Naive thymus-derived CD4-positive, alpha-beta T cell (primary cell): Measurements from ENCODE around the gene FBN3. TPM values are rescaled to one million over a fixed set of nuclear protein-coding genes. Genes with fewer than 3 reads are reported as not detected.
A peak's percentile ranks its signal among the peaks of the same experiment; 100 is the strongest.
"Not testable (repeated sequence)": the region's sequence is repeated elsewhere in the genome, so short reads cannot be mapped to it uniquely, and the experiment has no call there.

Experiments used
- ATAC-seq: fragments of 150-1000 bp; cut with Tn5 transposase; 2 replicates; pipeline ENCODE4 v1.10.0; 2021; ENCODE audit warnings: mild to moderate bottlenecking, moderate library complexity
- CTCF ChIA-PET: fragments of 350-600 bp; sonication (Branson Sonifier 250); formaldehyde crosslinking; loops from one replicate; lab custom pipeline; 2021; ENCODE audit warnings: antibody characterized with exemption; lab: Charles Lee
- POLR2A ChIA-PET: fragments of 350-600 bp; sonication (Branson Sonifier 250); formaldehyde crosslinking; loops from one replicate; lab custom pipeline; 2021; ENCODE audit warnings: antibody characterized with exemption, inconsistent platforms; lab: Charles Lee
- DNase-seq, 9 donors: peaks; one replicate each; pipeline versions ENCODE4 v3.0.0 to v3.0.0-alpha.2; 2020 to 2022; ENCODE audit warnings: mixed read lengths in 1 of 9
- H3K27ac ChIP-seq: one replicate; pipeline ENCODE4 v1.7.0; 2013; ENCODE audit warnings: mild to moderate bottlenecking, low read depth, low read length, moderate library complexity
- H3K27me3 ChIP-seq, 2 donors: one replicate each; pipeline ENCODE4 v1.7.0; 2013; ENCODE audit warnings: low read length in 2 of 2, mild to moderate bottlenecking in 2 of 2, moderate library complexity in 2 of 2; ENCODE audit not compliant: control insufficient read depth in 2 of 2, insufficient read depth in 2 of 2
- H3K36me3 ChIP-seq, 3 experiments: 1 replicate in 2 of 3; 2 replicates in 1 of 3; pipeline ENCODE4 v1.7.0; 2013; ENCODE audit warnings: low read length in 3 of 3, mild to moderate bottlenecking in 3 of 3, moderate library complexity in 1 of 3; ENCODE audit not compliant: insufficient read depth in 3 of 3, control insufficient read depth in 2 of 3
- H3K4me1 ChIP-seq, 2 donors: one replicate each; pipeline ENCODE4 v1.7.0; 2013; ENCODE audit warnings: low read length in 2 of 2, mild to moderate bottlenecking in 2 of 2, moderate library complexity in 1 of 2; ENCODE audit not compliant: control insufficient read depth in 2 of 2, insufficient read depth in 2 of 2
- H3K4me3 ChIP-seq: 2 replicates; pipeline ENCODE4 v1.7.0; 2013; ENCODE audit warnings: mild to moderate bottlenecking, low read length
- H3K9me3 ChIP-seq, 3 experiments: 1 replicate in 2 of 3; 2 replicates in 1 of 3; pipeline ENCODE4 v1.7.0; 2013; ENCODE audit warnings: low read length in 3 of 3; ENCODE audit not compliant: control insufficient read depth in 2 of 3
- H3K27ac Mint-ChIP-seq, 9 donors: one replicate each; pipeline ENCODE4 v1.8.0; 2020 to 2022; ENCODE audit warnings: mixed read lengths in 9 of 9, mild to moderate bottlenecking in 8 of 9, moderate library complexity in 5 of 9, inconsistent platforms in 2 of 9
- H3K27me3 Mint-ChIP-seq, 5 donors: one replicate each; pipeline ENCODE4 v1.8.0; 2021 to 2022; ENCODE audit warnings: mixed read lengths in 5 of 5, mild to moderate bottlenecking in 1 of 5
- H3K36me3 Mint-ChIP-seq, 5 donors: one replicate each; pipeline ENCODE4 v1.8.0; 2020 to 2022; ENCODE audit warnings: mixed read lengths in 5 of 5, mild to moderate bottlenecking in 3 of 5, inconsistent platforms in 1 of 5
- H3K4me1 Mint-ChIP-seq, 7 donors: one replicate each; pipeline ENCODE4 v1.8.0; 2020 to 2022; ENCODE audit warnings: mixed read lengths in 7 of 7, mild to moderate bottlenecking in 3 of 7, inconsistent platforms in 1 of 7
- H3K4me3 Mint-ChIP-seq, 10 donors: one replicate each; pipeline ENCODE4 v1.8.0; 2020 to 2022; ENCODE audit warnings: mild to moderate bottlenecking in 10 of 10, mixed read lengths in 10 of 10, moderate library complexity in 6 of 10, inconsistent platforms in 2 of 10
- H3K9me3 Mint-ChIP-seq, 11 donors: one replicate each; pipeline ENCODE4 v1.8.0; 2020 to 2022; ENCODE audit warnings: mixed read lengths in 11 of 11, mild to moderate bottlenecking in 4 of 11, inconsistent platforms in 1 of 11, moderate library complexity in 1 of 11
- intact Hi-C, 2 donors: fragments of 100-400 bp; cut with micrococcal nuclease; formaldehyde crosslinking; loops; one replicate each; pipeline ENCODE4 v1.15.1; 2023
- polyA plus RNA-seq, 2 donors: library from polyadenylated mRNA; unstranded; fragments of 300-500 nt; fragmentation: Illumina TruSeq; gene quantifications; one replicate each; pipeline ENCODE4 v1.2.3, GENCODE V29; 2021
- total RNA-seq, 6 experiments: library from RNA in 5 of 6; stranded (reverse) in 5 of 6; gene quantifications; 1 replicate in 5 of 6; 2 replicates in 1 of 6; pipeline ENCODE4 v1.2.3 and lab custom pipeline; 2021 to 2026

The FBN3 gene
- total and polyA plus RNA-seq, 7 experiments from 2014 or later, result not detected

GRCh38 chr19:8041531-8041931 is 107.9 kb downstream of the FBN3 start:
- H3K27me3 Mint-ChIP-seq, result peaks cover 0 to 13% (median 6%) of the 10 kb centered on the region in 5 donors
- intact Hi-C loops, result no loop called here
- H3K27ac ChIP-seq, result no peak overlapping the region
- no peaks in the 10 kb centered on the region for H3K36me3 ChIP-seq
- no peaks in the 10 kb centered on the region for H3K4me1 ChIP-seq
- H3K27me3 ChIP-seq, result no peaks in the 10 kb centered on the region
- no peak overlapping the region for H3K4me3 ChIP-seq
- DNase-seq, result no peak
- H3K9me3 ChIP-seq, result no peaks in the 10 kb centered on the region
- CTCF ChIA-PET, result no interaction called here
- no peaks in the 10 kb centered on the region for H3K4me1 Mint-ChIP-seq
- no peak for ATAC-seq
- no peak overlapping the region for H3K27ac Mint-ChIP-seq
- H3K9me3 Mint-ChIP-seq, result no peaks in the 10 kb centered on the region
- no peak overlapping the region for H3K4me3 Mint-ChIP-seq
- POLR2A ChIA-PET, result no interaction called here
- H3K36me3 Mint-ChIP-seq, result peaks cover 0 to 4% (median 0%) of the 10 kb centered on the region in 5 donors

- ChIA-PET CTCF (no interaction called here), POLR2A (no interaction called here)
- no peaks in the 10 kb centered on the region for H3K9me3 Mint-ChIP-seq
- H3K36me3 ChIP-seq, result no peaks in the 10 kb centered on the region
- ATAC-seq (no peak), DNase-seq (no peak)
- H3K4me1 ChIP-seq, result no peaks in the 10 kb centered on the region
- H3K27ac Mint-ChIP-seq, result no peak overlapping the region
- H3K27me3 Mint-ChIP-seq, result peaks cover 0 to 19% (median 7%) of the 10 kb centered on the region in 5 donors
- H3K36me3 Mint-ChIP-seq, result peaks cover 0 to 4% (median 0%) of the 10 kb centered on the region in 5 donors
- H3K9me3 ChIP-seq, result no peaks in the 10 kb centered on the region
- H3K4me3 ChIP-seq, result no peak overlapping the region
- no peak overlapping the region for H3K4me3 Mint-ChIP-seq
- H3K27me3 ChIP-seq, result no peaks in the 10 kb centered on the region
- H3K4me1 Mint-ChIP-seq, result no peaks in the 10 kb centered on the region
- intact Hi-C loops, result no loop called here
- no peak overlapping the region for H3K27ac ChIP-seq
Observed at GRCh38 chr19:8039231-8039630, 110.2 kb downstream of the FBN3 start.

GRCh38 chr19:8038815-8039214 is 110.6 kb downstream of the FBN3 start:
- H3K27ac ChIP-seq, result no peak overlapping the region
- ChIA-PET POLR2A (no interaction called here), CTCF (no interaction called here)
- Mint-ChIP-seq H3K27me3 (peaks cover 0 to 15% (median 7%) of the 10 kb centered on the region in 5 donors), H3K4me1 (no peaks in the 10 kb centered on the region), H3K9me3 (no peaks in the 10 kb centered on the region), H3K4me3 (no peak overlapping the region), H3K36me3 (peaks cover 0 to 4% (median 0%) of the 10 kb centered on the region in 5 donors), H3K27ac (no peak overlapping the region)
- no peak overlapping the region for H3K4me3 ChIP-seq
- ATAC-seq (no peak), DNase-seq (no peak)
- intact Hi-C loops, result no loop called here
- H3K9me3 ChIP-seq, result no peaks in the 10 kb centered on the region
- no peaks in the 10 kb centered on the region for H3K4me1 ChIP-seq
- H3K36me3 ChIP-seq, result no peaks in the 10 kb centered on the region
- H3K27me3 ChIP-seq, result no peaks in the 10 kb centered on the region

- no peaks in the 10 kb centered on the region for H3K9me3 ChIP-seq
- intact Hi-C loops, result no loop called here
- no peaks in the 10 kb centered on the region for H3K27me3 ChIP-seq
- POLR2A ChIA-PET, result interaction anchor here (0.7 kb wide), 1 partner anchor 407 kb away, joined by 3 read pairs; no protein-coding TSS in a partner anchor
- H3K27me3 Mint-ChIP-seq, result peaks cover 0 to 22% (median 7%) of the 10 kb centered on the region in 5 donors
- H3K4me1 Mint-ChIP-seq, result no peaks in the 10 kb centered on the region
- no peak overlapping the region for H3K4me3 Mint-ChIP-seq
- no peaks in the 10 kb centered on the region for H3K4me1 ChIP-seq
- CTCF ChIA-PET, result no interaction called here
- H3K27ac Mint-ChIP-seq, result no peak overlapping the region
- H3K36me3 ChIP-seq, result no peaks in the 10 kb centered on the region
- ATAC-seq (no peak), DNase-seq (no peak)
- H3K27ac ChIP-seq, result no peak overlapping the region
- H3K9me3 Mint-ChIP-seq, result no peaks in the 10 kb centered on the region
- no peak overlapping the region for H3K4me3 ChIP-seq
- peaks cover 0 to 4% (median 0%) of the 10 kb centered on the region in 5 donors for H3K36me3 Mint-ChIP-seq
Observed at GRCh38 chr19:8036434-8037099, 112.8 kb downstream of the FBN3 start.

GRCh38 chr19:8034178-8034525 is 115.2 kb downstream of the FBN3 start:
- H3K4me1 Mint-ChIP-seq, result no peaks in the 10 kb centered on the region
- peaks cover 0 to 22% (median 7%) of the 10 kb centered on the region in 5 donors for H3K27me3 Mint-ChIP-seq
- H3K9me3 Mint-ChIP-seq, result no peaks in the 10 kb centered on the region
- Histone ChIP-seq H3K9me3 (no peaks in the 10 kb centered on the region), H3K27me3 (no peaks in the 10 kb centered on the region), H3K4me3 (no peak overlapping the region), H3K27ac (no peak overlapping the region), H3K36me3 (no peaks in the 10 kb centered on the region), H3K4me1 (no peaks in the 10 kb centered on the region)
- peaks cover 0 to 4% (median 0%) of the 10 kb centered on the region in 5 donors for H3K36me3 Mint-ChIP-seq
- ChIA-PET CTCF (no interaction called here), POLR2A (no interaction called here)
- no peak for DNase-seq
- ATAC-seq, result no peak
- intact Hi-C loops, result no loop called here
- H3K27ac Mint-ChIP-seq, result no peak overlapping the region
- H3K4me3 Mint-ChIP-seq, result no peak overlapping the region

GRCh38 chr19:8033287-8034177 is 115.9 kb downstream of the FBN3 start:
- H3K9me3 ChIP-seq, H3K4me1 Mint-ChIP-seq, H3K4me3 Mint-ChIP-seq, ATAC-seq, H3K9me3 Mint-ChIP-seq, H3K27me3 ChIP-seq, H3K4me3 ChIP-seq, CTCF ChIA-PET, intact Hi-C loops, H3K36me3 ChIP-seq, POLR2A ChIA-PET, H3K27ac ChIP-seq, H3K36me3 Mint-ChIP-seq, DNase-seq, H3K4me1 ChIP-seq: not testable (repeated sequence)
- Mint-ChIP-seq H3K27me3 (peaks cover 0 to 18% (median 7%) of the 10 kb centered on the region in 5 donors), H3K27ac (peak overlapping the region in 1 of 9 donors; percentile 65)
